ENCODE results near the gene DZIP1L. TPM values are rescaled to one million over a fixed set of nuclear protein-coding genes. Genes with fewer than 3 reads are reported as not detected.

Gene DZIP1L
- total RNA-seq, 1 experiment from 2014 or later: 2.4 TPM

DNA sequence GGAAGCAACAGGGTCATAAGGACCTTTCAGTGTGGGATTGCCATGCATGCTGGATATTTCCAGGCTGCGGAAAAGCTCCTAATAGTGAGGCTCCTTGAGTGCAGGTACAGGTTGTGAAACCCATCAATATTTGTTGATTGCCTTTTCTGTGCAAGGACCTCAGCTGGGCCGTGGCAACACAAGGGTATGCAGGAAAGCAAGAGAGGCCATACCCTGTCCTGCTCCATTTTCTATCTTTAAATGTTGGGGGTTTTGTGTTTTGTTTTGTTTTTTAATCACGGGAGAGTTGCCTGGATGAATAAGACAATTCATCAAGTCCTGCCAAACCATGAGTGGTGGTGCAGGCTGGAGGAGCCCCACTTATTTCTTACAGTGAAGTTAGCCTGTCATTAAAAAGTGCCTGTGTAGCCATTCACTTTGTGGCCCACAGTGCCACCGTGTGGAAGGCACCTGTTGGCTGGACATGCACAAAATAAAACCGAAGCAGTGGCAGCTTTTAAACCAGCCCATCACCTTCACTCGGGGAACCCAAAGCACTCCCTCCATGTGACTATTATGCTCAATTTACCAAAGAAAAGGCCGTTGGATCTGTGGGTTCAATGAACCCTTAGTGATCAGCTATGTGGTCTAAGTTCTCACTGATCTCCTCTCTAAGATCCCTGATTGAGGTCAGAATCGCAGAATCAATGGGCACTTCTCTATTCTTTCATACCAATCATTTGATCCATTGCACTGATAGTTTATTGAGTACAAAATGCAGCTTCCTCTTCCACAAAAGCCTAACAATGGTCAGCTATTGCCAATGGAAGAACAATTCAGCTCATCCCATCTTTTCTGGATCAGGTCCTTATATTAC lies 63.2 kb downstream of the DZIP1L start:
- peaks cover 2% of the 10 kb centered on the region for H3K27me3 Mint-ChIP-seq (ENCODE audit: insufficient read depth, unreplicated experiment)
- no peaks in the 10 kb centered on the region for H3K9me3 Mint-ChIP-seq (ENCODE audit: unreplicated experiment)
- H3K4me3 ChIP-seq (ENCODE audit: low read depth, low read length): no peak overlapping the region
- H3K4me3 Mint-ChIP-seq (ENCODE audit: unreplicated experiment): no peak overlapping the region
- no peaks in the 10 kb centered on the region for H3K27me3 ChIP-seq (replicated peaks; ENCODE audit: control insufficient read depth, insufficient read depth, low read length)
- H3K27ac Mint-ChIP-seq (ENCODE audit: unreplicated experiment): no peak overlapping the region
- no TSS peak for BruUV-seq (replicated peaks)
- H3K36me3 ChIP-seq (ENCODE audit: control insufficient read depth, insufficient read depth, low read length): no peaks in the 10 kb centered on the region
- H3K4me1 Mint-ChIP-seq (ENCODE audit: low read depth, unreplicated experiment): no peaks in the 10 kb centered on the region
- DNase-seq: peak in 1 of 2 experiments; percentile 64
- POLR2A ChIA-PET: interaction anchor here (0.7 kb wide), 1 partner anchor 942 kb away, joined by 3 read pairs; no protein-coding TSS in a partner anchor
- intact Hi-C loops (cut with micrococcal nuclease; ENCODE audit: unreplicated experiment): loop anchor here (1.0 to 5.0 kb wide), 4 partner anchors 81 to 947 kb away; no protein-coding TSS in a partner anchor
- no peaks in the 10 kb centered on the region for H3K4me1 ChIP-seq
- H3K36me3 Mint-ChIP-seq (ENCODE audit: insufficient read depth, unreplicated experiment): no peaks in the 10 kb centered on the region
- H3K9me3 ChIP-seq: no peaks in the 10 kb centered on the region
- TF ChIP-seq, protein P1, sequence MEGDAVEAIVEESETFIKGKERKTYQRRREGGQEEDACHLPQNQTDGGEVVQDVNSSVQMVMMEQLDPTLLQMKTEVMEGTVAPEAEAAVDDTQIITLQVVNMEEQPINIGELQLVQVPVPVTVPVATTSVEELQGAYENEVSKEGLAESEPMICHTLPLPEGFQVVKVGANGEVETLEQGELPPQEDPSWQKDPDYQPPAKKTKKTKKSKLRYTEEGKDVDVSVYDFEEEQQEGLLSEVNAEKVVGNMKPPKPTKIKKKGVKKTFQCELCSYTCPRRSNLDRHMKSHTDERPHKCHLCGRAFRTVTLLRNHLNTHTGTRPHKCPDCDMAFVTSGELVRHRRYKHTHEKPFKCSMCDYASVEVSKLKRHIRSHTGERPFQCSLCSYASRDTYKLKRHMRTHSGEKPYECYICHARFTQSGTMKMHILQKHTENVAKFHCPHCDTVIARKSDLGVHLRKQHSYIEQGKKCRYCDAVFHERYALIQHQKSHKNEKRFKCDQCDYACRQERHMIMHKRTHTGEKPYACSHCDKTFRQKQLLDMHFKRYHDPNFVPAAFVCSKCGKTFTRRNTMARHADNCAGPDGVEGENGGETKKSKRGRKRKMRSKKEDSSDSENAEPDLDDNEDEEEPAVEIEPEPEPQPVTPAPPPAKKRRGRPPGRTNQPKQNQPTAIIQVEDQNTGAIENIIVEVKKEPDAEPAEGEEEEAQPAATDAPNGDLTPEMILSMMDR (IDR thresholded peaks at IDR 0.05; ENCODE audit: insufficient read depth in 1 of 2, low read depth in 1 of 2, low read length in 1 of 2, severe bottlenecking in 1 of 2, unreplicated experiment in 1 of 2): peak; percentile 63 to 82
- CTCF ChIA-PET: interaction anchor here (0.6 to 0.8 kb wide), 2 partner anchors 21 to 884 kb away, joined by 3 read pairs; no protein-coding TSS in a partner anchor

DNA sequence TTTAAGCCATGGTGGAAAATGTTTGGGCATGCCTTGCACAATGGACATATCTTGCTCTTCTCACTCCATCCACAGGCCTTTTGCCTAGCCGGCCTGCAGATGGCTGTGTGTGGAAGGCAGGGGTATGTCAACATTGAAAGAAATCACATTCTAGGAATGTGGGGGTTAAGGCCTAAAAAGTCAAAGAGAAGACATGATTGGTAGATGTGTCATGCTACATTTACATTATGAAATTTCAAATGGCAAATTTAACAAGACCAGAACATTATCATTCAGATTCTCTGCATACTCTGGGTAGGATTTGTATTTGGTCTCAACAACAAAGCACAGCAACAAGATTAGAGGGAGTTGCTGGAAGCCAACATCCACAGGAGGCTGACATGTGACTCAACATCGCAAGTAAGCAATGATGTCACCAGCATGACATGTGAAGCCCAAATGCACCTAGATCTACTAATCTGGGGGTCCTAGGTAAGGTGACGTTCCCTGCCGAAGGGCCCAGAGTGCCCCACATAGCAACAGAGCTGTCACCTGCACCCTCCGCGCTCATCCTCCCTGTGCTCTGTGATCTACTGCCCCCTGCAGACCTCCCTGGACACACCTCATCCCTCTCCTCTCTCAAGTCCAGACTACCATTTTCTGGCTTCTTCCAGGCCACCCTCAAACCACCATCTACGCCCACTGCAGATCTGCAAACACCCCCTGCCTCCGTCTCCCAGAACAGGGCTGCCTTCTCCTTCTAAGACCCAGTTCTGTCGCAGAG lies 66.1 kb downstream of the DZIP1L start:
- H3K27me3 ChIP-seq (replicated peaks; ENCODE audit: control insufficient read depth, insufficient read depth, low read length): no peaks in the 10 kb centered on the region
- H3K9me3 ChIP-seq: no peaks in the 10 kb centered on the region
- Mint-ChIP-seq H3K4me1 (ENCODE audit: low read depth, unreplicated experiment) (no peaks in the 10 kb centered on the region), H3K9me3 (ENCODE audit: unreplicated experiment) (no peaks in the 10 kb centered on the region), H3K36me3 (ENCODE audit: insufficient read depth, unreplicated experiment) (no peaks in the 10 kb centered on the region), H3K27me3 (ENCODE audit: insufficient read depth, unreplicated experiment) (no peaks in the 10 kb centered on the region), H3K4me3 (ENCODE audit: unreplicated experiment) (no peak overlapping the region), H3K27ac (ENCODE audit: unreplicated experiment) (no peak overlapping the region)
- no peak overlapping the region for H3K4me3 ChIP-seq (ENCODE audit: low read depth, low read length)
- no peaks in the 10 kb centered on the region for H3K4me1 ChIP-seq
- CTCF ChIA-PET: no interaction called here
- POLR2A ChIA-PET: no interaction called here
- TF ChIP-seq, protein P1 (IDR thresholded peaks at IDR 0.05; ENCODE audit: insufficient read depth in 1 of 2, low read depth in 1 of 2, low read length in 1 of 2, severe bottlenecking in 1 of 2, unreplicated experiment in 1 of 2): no peak
- intact Hi-C loops (cut with micrococcal nuclease; ENCODE audit: unreplicated experiment): no loop called here
- H3K36me3 ChIP-seq (ENCODE audit: control insufficient read depth, insufficient read depth, low read length): no peaks in the 10 kb centered on the region
- DNase-seq: no peak
- no TSS peak for BruUV-seq (replicated peaks)

DNA sequence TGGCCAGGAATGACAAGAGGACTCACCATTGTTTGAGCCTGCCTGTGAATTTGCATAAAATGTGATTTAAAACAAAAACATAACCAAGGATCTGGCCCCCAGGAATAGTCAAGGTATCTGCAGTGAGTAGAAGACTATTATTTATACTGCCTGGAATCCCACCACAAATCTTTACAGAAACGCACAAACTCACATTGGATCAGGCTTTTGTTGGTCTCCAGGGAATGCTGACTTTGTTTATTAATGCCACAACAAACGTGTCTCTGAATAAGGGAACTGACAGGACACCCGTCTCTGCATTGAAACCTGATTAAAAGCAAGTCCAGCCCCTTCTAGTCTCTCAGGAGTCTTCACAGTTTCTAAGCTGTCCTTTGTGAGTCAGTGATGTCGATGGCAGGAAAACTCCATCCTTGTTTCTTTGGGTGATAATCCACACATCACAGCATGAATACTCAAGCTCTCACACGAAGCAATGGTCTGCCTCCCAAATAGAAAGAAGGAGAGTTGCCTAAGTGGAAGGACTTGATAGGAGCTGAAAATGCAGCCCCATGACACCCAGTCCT lies 67.7 kb downstream of the DZIP1L start:
- H3K4me1 Mint-ChIP-seq (ENCODE audit: low read depth, unreplicated experiment): no peaks in the 10 kb centered on the region
- H3K9me3 Mint-ChIP-seq (ENCODE audit: unreplicated experiment): no peaks in the 10 kb centered on the region
- no TSS peak for BruUV-seq (replicated peaks)
- POLR2A ChIA-PET: no interaction called here
- CTCF ChIA-PET: no interaction called here
- Histone ChIP-seq H3K4me1 (no peaks in the 10 kb centered on the region), H3K9me3 (no peaks in the 10 kb centered on the region), H3K27me3 (replicated peaks; ENCODE audit: control insufficient read depth, insufficient read depth, low read length) (no peaks in the 10 kb centered on the region), H3K4me3 (ENCODE audit: low read depth, low read length) (no peak overlapping the region), H3K36me3 (ENCODE audit: control insufficient read depth, insufficient read depth, low read length) (no peaks in the 10 kb centered on the region)
- H3K36me3 Mint-ChIP-seq (ENCODE audit: insufficient read depth, unreplicated experiment): no peaks in the 10 kb centered on the region
- TF ChIP-seq, protein P1 (IDR thresholded peaks at IDR 0.05; ENCODE audit: insufficient read depth in 1 of 2, low read depth in 1 of 2, low read length in 1 of 2, severe bottlenecking in 1 of 2, unreplicated experiment in 1 of 2): no peak
- no peaks in the 10 kb centered on the region for H3K27me3 Mint-ChIP-seq (ENCODE audit: insufficient read depth, unreplicated experiment)
- intact Hi-C loops (cut with micrococcal nuclease; ENCODE audit: unreplicated experiment): no loop called here
- no peak for DNase-seq
- no peak overlapping the region for H3K27ac Mint-ChIP-seq (ENCODE audit: unreplicated experiment)
- no peak overlapping the region for H3K4me3 Mint-ChIP-seq (ENCODE audit: unreplicated experiment)

All from Caco-2 (cell line).